Nephron (organoid): ENCODE results near the gene CNGA1.
"Not testable (repeated sequence)": the region's sequence is repeated elsewhere in the genome, so short reads cannot be mapped to it uniquely, and the experiment has no call there.

Experiments
- H3K27ac Mint-ChIP-seq, 3 experiments: 2 replicates each; pipeline ENCODE4 v1.8.0; 2020; ENCODE audit warnings: mixed read lengths in 3 of 3, mild to moderate bottlenecking in 2 of 3, moderate library complexity in 1 of 3
- H3K27me3 Mint-ChIP-seq: 2 replicates; pipeline ENCODE4 v1.8.0; 2021; ENCODE audit warnings: low read depth, mild to moderate bottlenecking, moderate library complexity, mixed read lengths
- H3K36me3 Mint-ChIP-seq: 2 replicates; pipeline ENCODE4 v1.8.0; 2020; ENCODE audit warnings: low read depth, mixed read lengths
- H3K4me1 Mint-ChIP-seq: 2 replicates; pipeline ENCODE4 v1.8.0; 2020; ENCODE audit warnings: mixed read lengths
- H3K4me3 Mint-ChIP-seq, 3 experiments: 2 replicates each; pipeline ENCODE4 v1.8.0; 2020; ENCODE audit warnings: mild to moderate bottlenecking in 3 of 3, mixed read lengths in 3 of 3, moderate library complexity in 2 of 3
- H3K9me3 Mint-ChIP-seq: 2 replicates; pipeline ENCODE4 v1.8.0; 2020; ENCODE audit warnings: mixed read lengths
- CTCF ChIP-seq, 3 experiments: fragments of 200-600 bp; sonication (generic); IDR thresholded peaks; one replicate each; pipeline ENCODE4 v1.5.0; 2021; ENCODE audit warnings: antibody characterized with exemption in 3 of 3; ENCODE audit not compliant: unreplicated experiment in 3 of 3

The CNGA1 gene

DNA sequence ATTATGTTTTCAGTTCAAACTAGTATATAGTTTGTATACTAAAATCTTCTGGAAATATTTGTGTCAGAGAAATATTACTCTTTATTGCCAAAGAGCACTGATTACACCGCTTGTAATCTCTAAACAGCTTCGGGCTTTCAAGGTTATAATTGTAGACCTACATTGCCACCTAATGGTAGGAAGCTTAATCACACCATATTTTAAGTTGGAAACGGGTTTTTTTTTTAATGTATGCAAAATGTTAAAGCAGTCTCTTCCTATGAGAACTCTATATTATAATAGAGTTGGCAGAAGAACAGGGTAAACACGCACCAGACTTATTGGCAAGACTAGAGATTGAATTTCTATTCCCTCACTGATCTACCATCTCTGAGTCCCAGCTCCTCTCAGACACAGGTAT lies 82.6 kb downstream of the CNGA1 start:
- Mint-ChIP-seq H3K27ac (no peak overlapping the region), H3K36me3 (no peaks in the 10 kb centered on the region), H3K4me1 (peaks cover 6% of the 10 kb centered on the region), H3K9me3 (no peaks in the 10 kb centered on the region), H3K27me3 (no peaks in the 10 kb centered on the region), H3K4me3 (no peak overlapping the region)
- peak; percentile 64 to 80 (median 68) for TF ChIP-seq CTCF (IDR thresholded peaks at IDR 0.05; ENCODE audit: unreplicated experiment in 3 of 3)

- Mint-ChIP-seq H3K36me3 (no peaks in the 10 kb centered on the region), H3K27ac (no peak overlapping the region), H3K4me3 (no peak overlapping the region), H3K4me1 (peaks cover 6% of the 10 kb centered on the region), H3K9me3 (no peaks in the 10 kb centered on the region), H3K27me3 (peaks cover 4% of the 10 kb centered on the region)
- TF ChIP-seq CTCF (IDR thresholded peaks at IDR 0.05; ENCODE audit: unreplicated experiment in 3 of 3) = no peak
These were observed 85.3 kb downstream of the CNGA1 start for GRCh38 chr4:47930971-47931804.

- TF ChIP-seq CTCF (IDR thresholded peaks at IDR 0.05; ENCODE audit: unreplicated experiment in 3 of 3) = no peak
- no peak overlapping the region for H3K27ac Mint-ChIP-seq
- peaks cover 4% of the 10 kb centered on the region for H3K27me3 Mint-ChIP-seq
- H3K4me3 Mint-ChIP-seq = no peak overlapping the region
- H3K36me3 Mint-ChIP-seq = no peaks in the 10 kb centered on the region
- H3K4me1 Mint-ChIP-seq = peaks cover 6% of the 10 kb centered on the region
- no peaks in the 10 kb centered on the region for H3K9me3 Mint-ChIP-seq
These were observed 86.7 kb downstream of the CNGA1 start for GRCh38 chr4:47929682-47930201.

- peak overlapping the region; percentile 30 to 69 (median 53) for H3K4me3 Mint-ChIP-seq
- peak overlapping the region in 2 of 3 experiments; percentile 32 to 78 for H3K27ac Mint-ChIP-seq
- H3K27me3 Mint-ChIP-seq = peaks cover 4% of the 10 kb centered on the region
- no peaks in the 10 kb centered on the region for H3K9me3 Mint-ChIP-seq
- peaks cover 6% of the 10 kb centered on the region for H3K4me1 Mint-ChIP-seq
- no peaks in the 10 kb centered on the region for H3K36me3 Mint-ChIP-seq
- peak; percentile 63 to 72 (median 69) for TF ChIP-seq CTCF (IDR thresholded peaks at IDR 0.05; ENCODE audit: unreplicated experiment in 3 of 3)
These were observed 89.7 kb downstream of the CNGA1 start for GRCh38 chr4:47926667-47927258.

GRCh38 chr4:47923261-47923608 lies 93.2 kb downstream of the CNGA1 start:
- H3K27me3 Mint-ChIP-seq, H3K4me3 Mint-ChIP-seq, H3K9me3 Mint-ChIP-seq, H3K27ac Mint-ChIP-seq, H3K36me3 Mint-ChIP-seq, H3K4me1 Mint-ChIP-seq: not testable (repeated sequence)

- not testable (repeated sequence) for H3K4me3 Mint-ChIP-seq, H3K27me3 Mint-ChIP-seq, H3K4me1 Mint-ChIP-seq, H3K27ac Mint-ChIP-seq, H3K36me3 Mint-ChIP-seq
- peaks cover 10% of the 10 kb centered on the region for H3K9me3 Mint-ChIP-seq
These were observed 93.8 kb downstream of the CNGA1 start for GRCh38 chr4:47922436-47923260.

DNA sequence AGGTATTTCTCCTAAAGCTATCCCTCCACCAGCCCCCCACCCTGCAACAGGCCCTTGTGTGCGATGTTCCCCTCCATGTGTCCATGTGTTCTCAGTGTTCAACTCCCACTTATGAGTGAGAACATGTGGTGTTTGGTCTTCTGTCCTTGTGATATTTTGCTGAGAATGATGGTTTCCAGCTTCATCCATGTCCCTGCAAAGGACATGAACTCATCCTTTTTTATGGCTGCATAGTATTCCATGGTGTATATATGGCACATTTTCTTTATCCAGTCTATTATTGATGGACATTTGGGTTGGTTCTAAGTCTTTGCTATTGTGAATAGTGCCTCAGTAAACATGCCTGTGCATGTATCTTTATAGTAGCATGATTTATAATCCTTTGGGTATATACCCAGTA lies 99.3 kb downstream of the CNGA1 start:
- H3K36me3 Mint-ChIP-seq, H3K4me3 Mint-ChIP-seq, H3K27me3 Mint-ChIP-seq, H3K27ac Mint-ChIP-seq: not testable (repeated sequence)
- peaks cover 10% of the 10 kb centered on the region for H3K9me3 Mint-ChIP-seq
- peaks cover 18% of the 10 kb centered on the region for H3K4me1 Mint-ChIP-seq
